ENCODE measurements around the gene RAB8A.
"Not testable (repeated sequence)": the region's sequence is repeated elsewhere in the genome, so short reads cannot be mapped to it uniquely, and the experiment has no call there.

RAB8A gene

GRCh38 chr19:16113727-16114126, 2.0 kb downstream of the RAB8A start:
- peak; percentile 55 for DNase-seq

DNA sequence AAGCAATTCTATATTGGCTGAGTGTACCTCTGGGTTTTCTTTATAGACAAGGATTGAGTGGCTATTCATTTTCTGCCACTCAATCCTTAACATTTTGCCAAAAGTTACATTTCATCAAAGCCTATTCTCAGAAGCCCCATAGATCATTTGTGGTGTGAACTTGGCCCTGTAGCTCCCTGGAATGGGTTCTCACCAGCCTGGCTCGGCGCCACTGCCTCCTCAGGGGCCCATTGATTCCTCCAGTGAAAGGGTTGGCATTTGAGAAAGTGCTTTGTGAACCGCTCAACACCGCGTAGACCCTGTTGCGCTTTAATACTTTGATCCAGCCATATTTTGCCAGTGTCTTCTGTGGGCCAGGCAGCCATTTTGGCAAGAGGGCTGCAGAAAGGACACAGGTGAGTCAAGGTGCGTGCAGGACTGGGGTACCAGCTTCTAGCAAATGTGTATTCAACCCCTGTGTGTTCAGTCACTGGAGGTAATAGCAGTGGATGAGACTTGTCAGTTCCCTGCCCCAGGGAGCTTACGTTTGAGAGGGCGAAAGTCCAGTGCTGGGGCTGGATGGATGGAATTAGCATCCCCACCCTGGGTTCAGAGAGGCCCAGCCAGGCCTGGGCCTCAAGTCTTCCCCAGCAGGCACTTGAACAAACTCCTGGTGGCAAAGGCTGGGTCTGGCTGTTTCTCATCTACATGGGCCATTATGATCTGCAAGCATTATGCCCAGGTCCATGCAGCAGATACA, 3.8 kb downstream of the RAB8A start:
- no peak for DNase-seq

DNA sequence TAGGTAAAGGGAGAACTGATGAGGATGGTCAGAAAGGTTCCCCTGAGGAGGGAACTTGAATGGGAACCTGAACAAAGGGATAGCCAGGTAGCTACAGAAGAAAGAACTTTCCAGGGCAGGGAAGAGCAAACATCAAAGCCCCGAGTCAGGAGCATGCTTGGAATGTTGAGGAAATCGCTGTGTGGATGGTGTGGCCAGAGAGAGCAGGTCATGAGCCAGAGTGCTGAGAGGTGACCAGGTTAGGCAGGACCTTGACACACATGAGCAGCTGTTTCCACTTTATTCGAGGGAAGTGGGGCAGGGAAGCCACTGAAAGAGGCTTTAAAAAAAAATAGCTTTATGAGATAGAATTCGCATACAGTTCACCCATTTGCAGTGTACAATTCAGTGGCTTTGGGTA, 4.4 kb downstream of the RAB8A start:
- no peak for DNase-seq

DNA sequence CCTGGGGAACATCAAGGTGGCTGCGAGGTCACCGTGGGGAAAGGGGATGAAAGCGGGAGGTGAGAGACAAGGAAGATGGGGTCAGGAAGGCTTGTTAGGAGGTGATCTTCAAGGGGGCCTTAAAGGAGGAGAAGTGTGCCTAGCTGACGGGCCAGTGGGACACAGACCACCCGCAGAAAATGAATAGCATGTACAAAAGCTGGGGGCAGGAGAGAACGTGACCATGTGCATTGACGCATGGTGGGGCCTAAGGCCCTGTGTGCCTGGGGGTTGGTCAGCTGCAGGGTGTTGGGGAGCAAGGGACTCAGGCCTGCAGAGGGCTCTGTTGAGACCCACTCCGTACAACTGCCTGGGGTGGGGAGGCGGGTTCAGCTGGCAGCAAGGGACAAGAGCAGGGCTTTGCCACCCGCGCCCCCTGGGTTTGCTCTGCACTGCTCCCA, 5.9 kb downstream of the RAB8A start:
- DNase-seq: no peak

DNA sequence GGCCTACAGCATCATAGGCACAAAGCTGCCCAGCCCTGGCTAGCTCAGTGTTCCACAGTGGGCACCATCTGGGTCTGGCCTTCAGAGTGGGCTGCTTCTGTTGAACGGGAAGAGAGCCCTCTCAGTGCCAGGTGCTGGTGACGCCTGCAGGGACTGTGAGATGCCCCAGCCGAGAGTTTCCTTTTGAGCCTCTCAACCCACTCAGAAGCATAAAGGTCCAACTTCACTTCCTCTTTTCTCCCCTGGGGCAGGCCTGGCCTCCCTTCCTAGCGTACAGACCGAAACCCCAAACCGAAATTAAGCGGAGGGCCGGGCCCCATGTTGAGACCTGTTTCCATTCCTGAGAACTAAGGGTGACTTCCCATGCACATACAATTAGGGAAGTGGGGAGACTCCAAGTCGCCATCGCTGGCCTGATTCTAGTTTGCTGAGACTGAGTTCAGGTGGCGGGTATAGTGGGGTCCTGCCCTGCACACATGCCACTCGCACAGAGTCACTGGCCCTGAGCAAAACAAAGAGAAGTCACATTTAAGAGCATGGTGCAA, 6.9 kb downstream of the RAB8A start:
- no peak for DNase-seq

DNA sequence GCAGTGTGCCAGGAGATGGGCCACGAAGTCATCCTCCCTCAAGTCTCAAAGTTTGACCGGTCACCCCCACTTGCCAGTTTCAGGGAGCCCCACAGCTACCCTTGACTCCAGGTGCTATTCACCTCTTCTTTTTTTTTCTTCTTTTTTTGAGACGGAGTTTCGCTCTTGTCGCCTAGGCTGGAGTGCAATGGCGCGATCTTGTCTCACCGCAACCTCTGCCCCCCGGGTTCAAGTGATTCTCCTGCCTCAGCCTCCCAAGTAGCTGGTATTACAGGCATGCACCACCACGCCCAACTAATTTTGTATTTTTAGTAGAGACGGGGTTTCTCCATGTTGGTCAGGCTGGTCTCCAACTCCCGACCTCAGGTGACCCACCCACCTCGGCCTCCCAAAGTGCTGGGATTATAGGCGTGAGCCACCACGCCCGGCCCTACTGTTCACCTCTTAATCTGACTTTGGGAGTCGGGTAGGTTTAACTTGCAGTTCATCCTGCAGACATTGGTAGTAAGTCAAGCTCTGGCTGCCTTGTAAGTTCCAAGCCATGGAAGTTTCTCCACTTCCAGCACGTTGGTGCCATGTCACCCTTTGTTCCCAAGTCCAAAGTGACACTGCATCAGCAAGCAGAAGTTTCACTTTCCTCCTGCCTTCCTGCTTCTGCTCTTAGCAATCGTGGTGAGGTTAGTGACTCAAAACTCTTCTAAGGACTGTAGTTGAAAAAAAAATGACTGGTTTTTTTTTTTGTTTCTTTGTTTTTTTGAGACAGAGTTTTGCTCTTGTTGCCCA, 7.6 kb downstream of the RAB8A start:
- not testable (repeated sequence) for DNase-seq

- no peak for DNase-seq
These were observed 9.5 kb downstream of the RAB8A start for GRCh38 chr19:16121141-16121540.

GRCh38 chr19:16121967-16122366, 10.3 kb downstream of the RAB8A start:
- DNase-seq: no peak

DNA sequence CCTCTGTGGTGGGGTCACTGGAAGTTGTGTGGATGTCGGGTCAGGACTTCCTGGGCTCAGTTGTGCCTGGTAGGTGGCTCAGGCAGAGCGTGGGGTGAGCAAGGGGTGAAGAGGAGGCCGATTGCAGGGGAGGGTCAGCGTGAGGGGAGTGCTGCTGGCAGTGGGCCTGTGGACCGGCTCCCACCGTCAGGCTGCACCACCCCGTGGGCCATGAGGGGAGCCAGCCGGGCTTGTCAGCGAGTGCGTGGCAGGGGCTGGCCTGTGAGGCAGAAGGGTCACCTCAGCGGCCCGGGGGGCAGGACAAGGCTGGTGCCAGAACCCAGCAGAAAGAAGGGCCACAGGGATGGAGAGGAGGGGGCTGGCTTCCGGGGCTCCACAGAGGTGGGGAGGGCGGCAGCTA, 13.3 kb downstream of the RAB8A start:
- DNase-seq: no peak

GRCh38 chr19:16125737-16126495, 14.2 kb downstream of the RAB8A start:
- DNase-seq: no peak

DNA sequence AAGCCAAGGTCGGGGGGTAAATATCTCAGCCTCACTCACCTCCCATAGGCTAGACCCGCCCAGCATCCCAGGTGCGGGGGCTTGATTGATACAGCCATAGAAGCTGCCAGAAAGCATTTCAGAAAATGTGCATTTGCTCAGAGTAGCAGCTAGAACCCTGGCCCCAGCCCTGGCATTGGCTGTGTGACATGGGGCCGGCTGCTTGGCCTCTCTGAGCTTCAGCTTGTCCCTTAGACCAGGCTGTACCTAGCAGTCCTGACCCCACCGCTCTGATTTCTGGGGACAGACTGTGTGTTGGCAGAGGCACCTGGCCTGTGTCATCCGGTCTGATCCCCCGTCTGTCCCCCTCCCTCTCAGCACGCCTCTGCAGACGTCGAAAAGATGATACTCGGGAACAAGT, 15.4 kb downstream of the RAB8A start:
- no peak for DNase-seq

DNA sequence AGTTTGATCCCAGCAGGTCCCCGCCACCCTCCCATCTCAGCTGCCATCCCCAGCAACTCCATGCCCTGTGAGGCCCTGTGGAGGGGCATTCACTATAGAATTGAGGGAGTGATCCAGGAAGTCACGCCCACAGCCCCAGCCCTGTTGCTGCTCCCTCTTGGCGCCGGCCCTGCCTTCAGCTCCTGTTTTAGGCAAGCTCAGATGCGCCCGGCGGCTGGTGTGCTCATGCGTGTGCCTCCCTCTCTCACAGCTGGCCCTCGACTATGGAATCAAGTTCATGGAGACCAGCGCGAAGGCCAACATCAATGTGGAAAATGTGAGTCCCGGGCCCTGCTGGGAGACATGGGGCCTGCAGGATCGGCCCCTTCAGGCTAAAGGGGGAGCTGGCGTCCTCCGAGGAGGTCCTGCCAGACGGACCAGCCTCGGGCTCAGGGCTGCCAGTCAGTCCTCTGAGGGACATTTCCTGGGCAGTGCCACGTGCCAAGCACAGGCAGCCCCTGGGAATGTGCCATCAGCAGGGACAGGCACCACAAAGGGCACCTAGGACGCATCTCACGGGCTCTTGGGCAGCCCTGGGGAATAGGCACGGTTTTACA, 16.2 kb downstream of the RAB8A start:
- no peak for DNase-seq

DNA sequence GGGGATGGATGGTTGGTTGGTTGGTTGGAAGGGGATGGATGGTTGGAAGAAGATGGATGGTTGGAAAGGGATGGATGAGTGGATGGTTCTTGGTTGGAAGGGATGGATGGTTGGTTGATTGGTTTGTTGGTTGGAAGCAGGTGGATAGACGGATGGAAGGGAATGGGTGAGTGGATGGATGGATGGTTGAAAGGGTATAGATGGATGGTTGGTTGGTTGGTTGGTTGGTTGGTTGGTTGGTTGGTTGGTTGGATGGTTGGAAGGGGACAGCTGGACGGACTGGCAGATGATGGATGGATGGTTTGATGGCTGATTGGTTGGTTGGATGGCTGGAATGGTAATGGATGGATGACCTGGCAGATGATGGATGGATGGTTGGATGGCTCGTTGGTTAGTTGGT, 20.0 kb downstream of the RAB8A start:
- DNase-seq: no peak

GRCh38 chr19:16133818-16134217, 22.1 kb downstream of the RAB8A start:
- DNase-seq: no peak

DNA sequence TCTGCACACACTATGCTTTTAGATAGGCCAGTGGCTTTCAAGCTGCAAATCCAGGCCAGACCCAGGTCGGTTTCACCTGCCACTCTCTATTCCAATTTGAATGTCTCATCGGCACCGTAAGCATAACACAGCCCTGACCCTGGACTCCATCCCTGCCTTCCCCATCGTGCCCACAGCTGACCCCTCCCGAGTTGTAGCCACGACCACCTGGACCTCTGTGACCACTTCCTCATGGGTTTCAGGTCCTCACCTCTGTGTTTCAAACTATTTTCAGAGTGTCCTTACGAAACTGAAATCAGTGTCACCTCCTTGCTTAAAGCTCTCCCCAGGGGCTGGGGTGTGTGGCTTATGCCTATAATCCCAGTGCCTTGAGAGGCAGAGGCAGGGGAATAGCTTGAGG, 22.8 kb downstream of the RAB8A start:
- DNase-seq: no peak

GRCh38 chr19:16135430-16136127, 23.9 kb downstream of the RAB8A start:
- no peak for DNase-seq

- DNase-seq: peak; percentile 39
These were observed 24.7 kb downstream of the RAB8A start for GRCh38 chr19:16136185-16136999.

DNA sequence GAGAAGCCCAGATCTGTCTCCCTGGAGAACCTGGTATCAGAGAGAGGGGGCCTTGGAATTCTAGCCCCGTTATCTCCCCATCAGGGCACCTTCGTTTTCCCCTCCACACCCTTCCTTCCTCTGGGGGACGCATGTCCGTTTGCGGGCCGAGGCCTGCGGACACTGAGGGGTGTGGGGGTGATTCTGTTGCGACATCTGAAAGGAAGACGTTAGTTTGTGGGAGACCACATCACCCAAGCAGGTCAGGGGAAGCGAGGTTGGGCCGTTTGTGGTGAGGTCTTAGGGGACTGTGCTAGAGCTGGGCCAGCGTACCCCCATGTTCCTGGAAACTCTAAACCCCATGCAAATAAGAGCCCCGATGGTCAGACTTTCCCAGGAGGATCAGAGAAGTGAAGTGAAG, 28.1 kb downstream of the RAB8A start:
- DNase-seq: no peak

- DNase-seq: no peak
These were observed 29.4 kb downstream of the RAB8A start for GRCh38 chr19:16141043-16141442.

DNA sequence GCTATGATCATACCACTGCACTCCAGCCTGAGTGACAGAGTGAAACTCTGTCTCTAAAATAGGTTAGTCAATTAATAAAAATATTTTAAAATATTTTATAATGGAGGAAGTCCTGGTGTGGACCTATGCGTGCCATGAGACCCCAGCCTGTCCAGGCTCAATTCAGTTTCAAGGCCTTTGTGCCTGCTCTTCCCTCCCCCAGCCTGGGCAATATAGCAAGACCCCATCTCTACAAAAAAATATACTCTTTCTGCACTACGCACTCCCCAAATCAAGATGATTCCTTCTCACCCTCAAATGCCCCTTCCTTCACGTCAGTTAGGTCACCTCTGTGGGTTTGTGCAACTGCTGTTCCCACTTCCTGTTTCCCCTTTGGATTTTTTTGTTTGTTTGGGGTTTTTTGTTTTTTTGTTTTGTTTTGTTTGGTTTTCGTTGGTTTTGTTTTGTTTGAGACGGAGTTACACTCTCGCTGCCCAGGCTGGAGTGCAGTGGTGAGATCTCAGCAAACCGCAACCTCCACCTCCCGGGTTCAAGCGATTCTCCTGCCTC, 30.4 kb downstream of the RAB8A start:
- DNase-seq: no peak

Measured in NCI-H82 (cell line).